Skeletal muscle cell (primary cell): ENCODE data around the gene ALG1.

ENCODE experiments used
- DNase-seq: peaks from one replicate; pipeline ENCODE4 v3.0.0-alpha.2; 2010; ENCODE audit warnings: low read depth
- H3K4me3 ChIP-seq: 2 replicates; pipeline ENCODE4 v1.5.1; 2011; ENCODE audit warnings: low read depth, mild to moderate bottlenecking, control low read depth, low read length, moderate library complexity

Gene ALG1, protein sequence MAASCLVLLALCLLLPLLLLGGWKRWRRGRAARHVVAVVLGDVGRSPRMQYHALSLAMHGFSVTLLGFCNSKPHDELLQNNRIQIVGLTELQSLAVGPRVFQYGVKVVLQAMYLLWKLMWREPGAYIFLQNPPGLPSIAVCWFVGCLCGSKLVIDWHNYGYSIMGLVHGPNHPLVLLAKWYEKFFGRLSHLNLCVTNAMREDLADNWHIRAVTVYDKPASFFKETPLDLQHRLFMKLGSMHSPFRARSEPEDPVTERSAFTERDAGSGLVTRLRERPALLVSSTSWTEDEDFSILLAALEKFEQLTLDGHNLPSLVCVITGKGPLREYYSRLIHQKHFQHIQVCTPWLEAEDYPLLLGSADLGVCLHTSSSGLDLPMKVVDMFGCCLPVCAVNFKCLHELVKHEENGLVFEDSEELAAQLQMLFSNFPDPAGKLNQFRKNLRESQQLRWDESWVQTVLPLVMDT

DNA sequence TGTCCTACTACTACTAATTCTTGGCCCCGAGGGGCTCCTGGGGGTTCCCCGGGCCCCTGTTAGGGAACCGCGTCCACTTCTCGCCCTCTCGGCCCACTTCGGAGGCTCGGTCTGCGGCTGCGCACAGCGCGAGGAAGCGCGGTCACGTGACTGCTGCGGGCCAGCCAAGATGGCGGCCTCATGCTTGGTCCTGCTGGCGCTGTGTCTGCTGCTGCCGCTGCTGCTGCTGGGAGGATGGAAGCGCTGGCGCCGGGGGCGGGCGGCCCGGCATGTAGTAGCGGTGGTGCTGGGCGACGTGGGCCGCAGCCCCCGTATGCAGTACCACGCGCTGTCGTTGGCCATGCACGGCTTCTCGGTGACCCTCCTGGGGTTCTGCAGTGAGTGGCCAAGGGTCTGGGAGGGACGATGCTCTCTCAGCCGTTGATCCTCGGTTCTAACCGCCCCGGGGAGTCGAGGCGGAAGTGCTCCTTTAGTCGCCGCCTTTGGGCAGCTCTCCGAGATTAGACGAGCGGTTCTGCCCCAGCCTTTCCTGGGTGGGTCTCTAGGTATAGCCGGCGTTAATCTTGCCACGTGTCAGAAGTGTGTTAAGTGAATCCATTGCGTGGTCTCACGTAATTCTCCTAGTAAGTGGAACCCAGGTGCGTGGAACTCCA is at the start of gene ALG1:
Gene ALG1 (plus strand): TSS at position 163 of the 653 bp plus-strand sequence. CDS start 7 bp downstream, at position 170.
- H3K4me3 ChIP-seq, result peak within 1 kb of the TSS; percentile 83
- DNase-seq, result peak; percentile 46

DNA sequence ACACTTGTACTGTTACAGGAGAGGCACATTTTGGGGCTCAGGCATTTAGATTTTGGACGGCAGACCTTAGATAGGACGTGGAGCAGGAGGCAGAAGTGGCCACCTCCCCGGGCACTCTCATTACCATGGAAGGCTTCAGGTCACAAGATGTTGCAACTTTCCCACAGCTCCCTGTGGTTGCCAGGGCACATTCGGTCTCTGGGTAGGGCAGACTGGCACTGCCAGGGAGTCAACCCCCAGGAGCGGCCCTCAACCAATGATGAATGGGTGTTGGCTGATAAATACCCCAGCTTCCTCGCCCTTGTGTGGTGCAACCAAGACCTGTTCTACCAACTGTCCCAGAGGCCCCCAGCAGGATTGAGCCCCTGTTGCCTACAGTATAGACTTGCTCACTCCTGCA is 49.1 kb upstream of the ALG1 start:
- no peak for DNase-seq
- H3K4me3 ChIP-seq, result no peak overlapping the region

DNA sequence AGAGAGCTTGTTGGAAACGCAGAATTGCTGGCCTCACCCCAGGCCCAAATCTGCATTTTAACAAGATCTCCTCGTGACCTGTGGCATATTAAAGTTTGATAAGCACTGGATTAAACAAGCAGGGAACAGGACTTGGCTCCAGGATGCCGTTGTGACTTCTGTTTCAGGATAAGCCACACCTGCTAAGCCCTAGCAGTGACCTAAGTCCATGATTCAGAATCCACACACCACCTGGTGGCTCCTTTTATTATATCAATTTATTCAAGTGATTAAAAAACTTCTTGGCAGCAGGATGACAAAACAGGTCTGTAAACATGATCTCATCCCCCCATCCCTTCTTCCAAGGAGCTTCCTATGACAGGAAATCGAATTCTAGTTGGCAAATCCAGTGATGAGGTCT is 47.0 kb upstream of the ALG1 start:
- DNase-seq, result no peak
- H3K4me3 ChIP-seq, result no peak overlapping the region

DNA sequence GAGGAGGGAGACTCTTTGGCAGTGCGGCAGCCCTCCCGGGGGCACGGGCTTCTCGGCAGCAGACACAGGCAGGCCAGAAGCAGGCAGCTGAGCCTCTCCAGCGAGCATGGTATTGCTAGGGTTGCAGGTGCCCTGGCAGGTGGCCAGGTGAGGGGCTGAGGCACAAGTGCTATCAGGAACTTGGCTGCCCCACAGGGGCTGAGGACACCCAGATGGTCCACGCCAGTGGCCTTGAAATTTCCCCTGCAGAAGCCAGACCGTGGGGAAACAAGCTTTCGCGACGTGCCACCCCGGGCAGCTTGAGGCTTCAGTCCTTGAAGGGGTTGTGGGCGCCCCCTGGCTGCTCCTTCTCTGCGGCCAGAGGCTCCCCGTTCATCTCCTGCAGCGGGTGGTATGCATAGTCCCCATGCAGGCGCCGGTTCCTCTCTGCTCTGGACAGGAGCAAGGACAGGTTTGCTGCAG is 46.4 kb upstream of the ALG1 start:
- H3K4me3 ChIP-seq, result no peak overlapping the region
- no peak for DNase-seq

DNA sequence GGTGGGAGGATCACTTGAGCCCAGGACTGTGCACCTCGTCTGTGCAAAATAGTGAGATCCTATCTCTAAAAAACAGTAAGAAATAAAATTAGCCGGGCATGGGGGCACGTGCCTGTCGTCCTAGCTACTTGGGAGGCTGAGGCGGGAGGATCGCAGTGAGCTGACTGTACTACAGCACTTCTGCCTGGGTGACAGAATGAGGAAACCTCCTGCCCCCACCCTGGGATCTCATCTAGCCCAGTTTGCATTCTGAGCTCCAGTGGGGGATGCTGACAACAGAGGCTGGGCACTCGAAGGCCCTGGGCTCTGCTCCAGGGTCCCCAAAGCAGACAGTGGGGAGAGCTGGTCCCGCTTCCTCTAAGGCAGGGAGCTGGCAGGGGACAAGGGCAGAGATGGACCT is 45.0 kb upstream of the ALG1 start:
- DNase-seq, result no peak
- no peak overlapping the region for H3K4me3 ChIP-seq

DNA sequence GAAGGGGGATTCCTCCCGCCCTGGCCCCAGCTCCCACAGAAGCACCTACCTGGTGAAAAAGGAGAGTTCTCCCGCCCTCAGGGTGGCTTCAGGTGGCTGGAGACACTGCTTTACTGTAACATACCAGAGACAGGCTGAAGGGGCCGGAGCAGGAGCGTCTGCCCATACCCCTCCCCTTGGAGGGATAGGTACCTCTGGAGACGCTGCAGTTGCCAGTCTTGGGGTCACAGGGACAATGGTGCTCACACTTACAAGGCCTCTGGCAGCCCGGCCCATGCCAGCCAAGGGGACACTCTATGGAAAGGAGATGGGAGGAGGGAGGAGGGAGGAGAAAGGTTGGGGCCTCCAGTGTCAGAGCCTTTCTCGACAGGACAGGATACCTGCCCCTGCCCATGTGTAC is 44.6 kb upstream of the ALG1 start:
- H3K4me3 ChIP-seq, result no peak overlapping the region
- no peak for DNase-seq

DNA sequence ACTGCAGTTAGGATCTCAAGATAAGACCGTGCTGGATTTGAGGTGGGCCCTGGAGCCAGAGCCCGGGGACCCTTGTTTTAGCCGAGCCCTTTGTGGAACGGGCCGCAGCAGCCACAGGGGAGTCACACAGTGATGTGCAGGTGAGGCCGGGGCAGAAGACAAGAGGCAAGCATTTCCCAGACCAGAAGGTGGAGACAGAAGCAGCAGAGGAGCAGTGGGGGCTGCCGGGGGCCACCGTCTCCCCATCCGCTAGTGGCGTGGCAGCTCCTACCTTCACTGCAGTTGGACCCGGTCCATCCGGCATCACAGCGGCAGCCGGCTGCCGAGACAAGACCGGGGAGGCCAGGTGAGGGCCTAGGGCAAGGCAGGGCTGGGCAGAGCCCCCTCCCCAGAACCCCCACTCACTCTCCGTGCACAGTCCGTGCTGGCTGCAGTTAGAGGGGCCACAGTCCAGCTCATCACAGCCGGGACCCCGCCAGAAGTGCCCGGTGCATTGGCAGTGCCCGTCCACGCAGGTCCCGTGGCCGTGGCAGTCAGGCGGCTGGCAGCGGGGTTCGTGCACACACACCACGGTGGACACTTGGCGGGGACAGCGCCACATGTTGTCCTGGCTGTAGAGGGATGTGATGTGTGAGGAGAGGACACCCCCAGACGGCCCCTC is 43.9 kb upstream of the ALG1 start:
- DNase-seq, result no peak
- no peak overlapping the region for H3K4me3 ChIP-seq

DNA sequence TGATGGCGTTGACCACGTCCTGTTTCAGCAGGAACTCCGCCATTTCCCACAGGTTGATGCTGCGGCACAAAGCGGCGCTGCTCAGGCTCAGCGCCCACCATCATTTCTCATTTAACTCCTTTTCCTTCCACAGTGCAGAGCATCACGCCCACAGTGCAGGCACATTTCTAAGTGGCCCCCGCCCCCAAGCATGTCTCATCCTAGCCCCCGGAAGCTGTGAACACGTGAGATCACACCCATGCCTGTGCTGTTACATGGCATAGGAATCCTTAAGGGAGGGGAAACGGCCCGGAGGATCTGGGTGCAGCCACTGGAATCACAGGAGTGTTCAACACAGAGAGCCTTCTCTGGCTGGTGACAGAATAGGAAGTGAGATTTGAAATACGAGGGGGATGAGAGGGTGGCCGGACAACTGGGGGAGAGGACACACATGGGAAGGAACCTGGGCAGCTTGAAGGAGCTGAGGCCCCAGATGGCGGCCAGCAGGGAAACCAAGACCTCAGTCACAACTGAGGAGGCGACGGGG is 42.6 kb upstream of the ALG1 start:
- no peak for DNase-seq
- no peak overlapping the region for H3K4me3 ChIP-seq

DNA sequence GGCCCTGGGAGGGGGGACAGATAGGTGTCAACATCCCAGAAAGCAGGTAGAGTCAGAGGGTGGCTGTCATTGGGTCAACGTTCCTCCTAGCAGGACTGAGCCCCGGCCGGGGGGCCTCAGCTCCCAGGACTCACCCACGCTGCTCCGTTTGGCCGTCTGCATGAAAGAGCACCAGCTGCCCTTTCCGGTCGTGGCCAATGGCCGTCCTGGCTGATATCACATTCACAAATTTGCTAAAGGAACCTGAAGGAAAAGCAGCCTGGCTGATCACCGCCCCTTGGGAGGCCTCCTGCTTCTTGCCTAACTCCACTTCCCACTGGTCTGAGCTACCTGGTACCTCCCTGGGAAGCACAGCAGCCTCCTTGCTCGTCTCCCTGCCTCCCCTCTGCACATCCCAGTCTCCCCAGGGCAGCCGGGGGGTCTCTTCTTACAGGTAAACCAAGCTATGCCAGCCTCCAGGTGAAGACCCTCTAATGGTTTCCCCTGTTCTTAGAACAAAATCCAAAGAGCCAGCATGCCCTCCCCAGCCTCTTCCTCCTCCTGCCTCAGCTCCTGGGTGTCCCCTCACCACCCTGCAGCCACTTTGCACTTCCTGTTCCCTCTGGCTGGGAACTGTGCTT is 41.3 kb upstream of the ALG1 start:
- no peak overlapping the region for H3K4me3 ChIP-seq

DNA sequence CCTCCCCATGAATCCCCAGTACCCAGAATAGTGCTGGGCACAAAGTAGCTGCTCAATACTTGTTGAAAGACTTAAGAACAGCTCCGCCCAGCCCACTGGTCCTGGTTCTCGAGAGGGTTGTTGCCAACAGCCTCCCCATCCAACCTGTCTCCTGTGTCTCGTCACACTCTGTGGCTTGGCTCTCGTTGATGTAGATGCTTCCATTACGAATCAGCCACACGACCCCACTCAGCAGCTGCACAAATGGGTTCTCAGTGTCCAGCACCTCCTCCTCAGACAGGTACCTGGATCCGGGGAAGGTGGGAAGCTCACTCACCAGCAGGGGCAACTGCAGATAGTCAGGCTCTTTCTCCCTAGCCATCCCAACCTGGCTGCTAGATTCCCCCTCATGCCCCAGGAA is 40.0 kb upstream of the ALG1 start:
- DNase-seq, result no peak
- no peak overlapping the region for H3K4me3 ChIP-seq

More for the DNA sequence above, 41.3 kb upstream of the ALG1 start:
- DNase-seq, result no peak

DNA sequence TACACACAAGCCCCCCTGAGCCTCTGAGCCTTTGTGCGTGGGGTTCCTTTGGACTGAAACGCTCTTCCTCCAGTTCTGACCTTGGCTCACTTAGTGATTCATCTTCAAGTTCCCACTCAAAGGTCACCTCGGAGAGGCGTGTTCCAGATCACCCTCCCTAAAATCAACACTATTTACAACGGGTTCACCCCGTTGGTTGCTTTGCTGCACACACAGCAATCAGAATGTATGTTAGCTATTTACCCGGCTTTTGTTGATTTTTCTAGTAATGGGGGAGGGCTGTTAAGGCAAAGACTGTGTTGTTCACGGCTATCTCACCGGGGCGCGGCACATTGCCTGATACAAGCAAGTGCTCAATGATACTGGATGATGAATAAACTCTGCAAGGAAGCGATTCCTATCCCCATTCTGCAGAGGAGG is 38.9 kb upstream of the ALG1 start:
- no peak for DNase-seq
- H3K4me3 ChIP-seq, result peak overlapping the region; percentile 75

DNA sequence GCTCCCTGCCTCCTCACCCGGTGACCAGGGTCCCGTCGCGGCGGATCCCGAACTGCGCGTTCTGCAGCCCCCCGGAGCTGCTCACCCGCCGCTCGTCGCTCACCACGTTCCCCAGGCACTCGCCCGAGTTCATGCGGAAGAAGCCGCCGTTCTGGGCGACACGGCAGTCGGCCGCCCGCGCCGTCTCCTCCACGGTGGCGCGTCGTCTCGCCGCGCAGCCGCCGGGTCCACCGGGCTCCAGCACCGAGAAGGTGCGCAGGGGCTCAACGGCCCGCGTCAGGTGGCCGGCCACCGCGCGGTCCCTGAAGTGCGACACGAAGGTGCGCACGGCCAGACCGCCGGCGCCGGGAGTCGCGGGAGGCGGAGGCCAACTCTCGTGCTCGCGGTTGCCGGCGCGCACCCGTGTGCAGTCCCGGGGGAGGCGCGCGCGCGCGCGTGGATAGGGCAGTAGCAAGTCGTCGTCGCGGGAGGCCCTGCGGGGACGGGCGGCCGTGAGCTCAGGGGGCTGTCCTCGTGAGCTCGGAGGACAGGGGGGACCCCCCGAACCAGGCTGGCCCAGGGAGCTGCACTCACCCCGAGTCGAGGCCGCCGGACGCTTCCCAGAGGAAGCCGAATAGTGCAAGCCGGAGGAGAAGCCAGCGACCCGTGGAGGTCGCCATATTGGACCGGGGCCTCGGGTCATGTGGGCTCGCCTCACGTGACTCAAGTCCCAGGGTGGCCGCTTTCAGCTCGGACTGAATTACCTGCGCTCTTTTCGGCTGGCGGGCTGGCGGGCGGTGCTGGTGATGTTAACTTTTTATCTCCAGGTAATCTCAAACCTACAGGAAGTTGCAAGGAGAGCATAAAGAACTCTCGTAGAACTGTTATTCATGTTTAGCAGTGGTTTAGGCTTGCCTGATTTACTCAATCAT is 38.1 kb upstream of the ALG1 start, which contains the start of gene NAGPA:
Gene NAGPA (minus strand): TSS at position 680 of the 911 bp plus-strand sequence. CDS start 21 bp downstream, at position 659.
- peak within 1 kb of the TSS; percentile 75 for H3K4me3 ChIP-seq

DNA sequence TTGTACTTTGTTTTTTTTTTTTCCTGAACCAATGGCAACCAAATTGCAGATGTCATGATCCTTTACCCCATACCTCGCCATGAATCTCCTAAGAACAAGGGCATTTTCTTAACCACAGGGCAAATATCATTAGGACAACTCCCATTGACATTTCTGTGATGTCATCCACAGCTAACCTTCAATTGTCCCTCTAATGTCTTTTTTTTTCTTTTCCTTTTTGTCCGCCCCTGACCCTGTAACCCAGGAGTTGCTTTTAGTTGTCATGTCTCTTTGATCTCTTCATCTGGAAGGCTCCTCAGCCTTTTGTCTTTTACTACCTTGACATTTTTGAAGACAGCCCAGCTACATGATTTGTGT is 37.5 kb upstream of the ALG1 start:
- H3K4me3 ChIP-seq, result peak overlapping the region; percentile 75
- no peak for DNase-seq

More for the DNA sequence above, 38.1 kb upstream of the ALG1 start, which contains the start of gene NAGPA:
- DNase-seq, result peak; percentile 52

DNA sequence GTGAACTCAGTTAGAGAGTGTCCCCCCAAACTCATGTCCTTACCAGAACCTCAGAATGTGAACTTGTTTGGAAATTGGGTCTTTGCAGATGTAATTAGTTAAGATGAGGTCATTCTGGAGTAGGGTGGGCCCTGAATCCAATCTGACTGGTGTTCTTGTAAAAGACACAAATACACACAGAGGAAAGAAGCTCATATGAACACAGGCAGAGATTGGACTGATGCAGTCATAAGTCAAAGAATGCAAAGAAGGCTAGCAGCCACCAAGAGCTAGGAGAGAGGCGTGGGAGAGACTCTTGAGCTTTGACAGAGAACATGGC is 35.8 kb upstream of the ALG1 start:
- no peak for DNase-seq
- H3K4me3 ChIP-seq, result no peak overlapping the region

DNA sequence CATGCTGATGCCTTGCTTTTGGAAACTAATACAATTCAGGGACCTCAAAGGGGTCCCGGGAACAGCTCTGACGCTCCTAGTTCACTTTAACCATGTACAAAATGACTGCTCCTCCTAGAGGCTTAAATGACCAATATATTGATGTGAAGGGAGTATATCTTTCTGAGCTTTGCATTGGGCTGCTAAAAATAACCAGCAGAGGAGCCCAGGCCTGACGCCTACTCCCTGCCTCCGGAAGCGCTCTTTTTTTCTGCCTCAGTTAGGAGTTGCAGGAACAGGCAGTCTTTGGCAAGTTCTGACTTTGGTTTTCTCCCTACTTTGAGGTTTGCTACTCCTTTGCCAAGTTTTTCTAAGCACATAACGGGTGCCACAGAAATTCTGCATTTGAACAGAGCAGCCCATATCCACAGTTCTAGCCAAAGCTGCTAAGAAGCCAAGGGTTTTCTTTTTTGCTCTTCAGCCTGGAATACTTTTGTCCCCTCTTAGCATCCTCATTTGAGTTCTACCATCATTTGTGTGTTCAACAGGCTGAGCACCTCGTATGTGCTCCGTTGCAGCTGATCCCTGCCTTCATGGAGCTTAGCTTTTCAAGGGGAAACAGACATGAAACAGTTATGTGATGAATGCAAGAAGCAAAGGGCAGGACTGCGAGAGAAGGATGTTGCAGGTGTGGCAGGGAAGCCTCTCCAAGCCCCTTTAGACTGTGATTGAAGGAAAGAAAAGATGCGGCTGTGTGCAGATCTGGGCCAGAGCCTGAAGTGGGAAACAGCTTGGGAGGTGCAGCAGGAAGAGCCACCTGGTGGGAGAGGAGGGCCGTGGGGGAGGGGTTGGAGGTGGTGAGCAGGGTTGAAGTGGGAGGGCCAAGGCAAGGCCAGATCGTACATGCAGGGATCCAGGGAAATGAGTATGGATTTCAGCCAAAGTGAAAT is 35.2 kb upstream of the ALG1 start:
- no peak for DNase-seq
- H3K4me3 ChIP-seq, result no peak overlapping the region

DNA sequence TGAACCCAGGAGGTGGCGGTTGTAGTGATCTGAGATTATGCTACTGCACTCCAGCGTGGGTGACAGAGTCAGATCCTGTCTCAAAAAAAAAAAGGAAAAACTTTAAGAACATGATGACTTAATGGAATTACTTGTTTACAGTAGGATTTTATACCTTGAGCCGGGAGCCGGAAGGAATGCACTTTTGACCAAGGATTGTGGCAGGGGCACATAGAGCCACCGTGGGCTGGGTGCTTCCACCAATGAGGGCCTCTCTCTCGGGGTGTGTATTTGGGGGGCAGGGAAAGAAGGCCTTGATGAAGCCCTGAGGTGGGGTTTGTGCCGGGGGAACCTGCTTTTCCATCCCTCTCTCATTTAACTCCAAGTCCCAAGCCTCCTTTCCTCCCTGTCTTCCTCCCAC is 31.2 kb upstream of the ALG1 start:
- no peak overlapping the region for H3K4me3 ChIP-seq
- no peak for DNase-seq

DNA sequence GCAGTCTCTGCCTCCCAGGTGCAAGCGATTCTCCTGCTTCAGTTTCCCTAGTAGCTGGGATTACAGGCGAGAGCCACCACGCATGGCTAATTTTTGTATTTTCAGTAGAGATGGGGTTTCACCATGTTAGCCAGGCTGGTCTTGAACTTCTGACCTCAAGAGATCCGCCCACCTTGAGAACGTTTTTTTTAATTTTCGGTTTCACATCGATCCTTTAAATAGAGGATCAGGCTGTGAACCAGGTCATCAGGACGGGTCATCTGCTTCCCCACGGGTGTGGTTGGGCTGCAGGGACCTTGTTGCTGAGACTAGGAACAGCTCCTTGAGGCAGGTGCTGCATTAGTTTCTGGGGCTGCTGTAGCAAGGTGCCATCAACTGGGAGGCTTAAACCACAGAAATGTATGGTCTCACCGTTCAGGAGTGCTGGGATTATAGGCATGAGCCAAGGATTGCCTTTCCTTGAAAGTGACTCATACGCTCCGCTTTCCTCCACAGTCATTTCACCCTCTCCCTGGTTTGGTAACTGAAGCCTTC is 30.0 kb upstream of the ALG1 start:
- peak; percentile 18 for DNase-seq
- H3K4me3 ChIP-seq, result no peak overlapping the region
